Muscle of back (tissue), 11 donors: Measurements from ENCODE around the gene GAN. TPM values are rescaled to one million over a fixed set of nuclear protein-coding genes. Genes with fewer than 3 reads are reported as not detected.
"Not testable (repeated sequence)": the region's sequence is repeated elsewhere in the genome, so short reads cannot be mapped to it uniquely, and the experiment has no call there.

Experiments used
- DNase-seq, 3 donors: peaks; one replicate each; pipeline versions ENCODE4 v3.0.0 to v3.0.0-alpha.2; 2013
- polyA plus RNA-seq, 10 donors: library from polyadenylated mRNA; unstranded; fragments of 120-200 nt; gene quantifications; one replicate each; pipeline ENCODE4 v1.2.1, GENCODE V29; 2013; ENCODE audit not compliant: insufficient read length in 10 of 10

Gene GAN
- polyA plus RNA-seq, 10 donors = 2.2 to 3.4 (median 2.9) TPM

- no peak for DNase-seq
Observed at GRCh38 chr16:81296631-81297030, 18.1 kb upstream of the GAN start.

- DNase-seq = no peak
Observed at GRCh38 chr16:81307770-81308169, 7.0 kb upstream of the GAN start.

- no peak for DNase-seq
Observed at GRCh38 chr16:81310045-81310644, 4.6 kb upstream of the GAN start.

GRCh38 chr16:81311762-81312161, 3.0 kb upstream of the GAN start:
- no peak for DNase-seq

GRCh38 chr16:81313701-81314602, 810 bp upstream of the GAN start:
- peak in 1 of 3 donors; percentile 5 for DNase-seq

- DNase-seq = peak in 2 of 3 donors; percentile 31 to 70
Observed at GRCh38 chr16:81315271-81316175, 761 bp downstream of the GAN start.

GRCh38 chr16:81316176-81316496, 1.4 kb downstream of the GAN start:
- no peak for DNase-seq

- no peak for DNase-seq
Observed at GRCh38 chr16:81318711-81319110, 3.9 kb downstream of the GAN start.

- peak in 1 of 3 donors; percentile 45 for DNase-seq
Observed at GRCh38 chr16:81319221-81319912, 4.6 kb downstream of the GAN start.

- no peak for DNase-seq
Observed at GRCh38 chr16:81321039-81321438, 6.3 kb downstream of the GAN start.

- no peak for DNase-seq
Observed at GRCh38 chr16:81321536-81321935, 6.8 kb downstream of the GAN start.

- no peak for DNase-seq
Observed at GRCh38 chr16:81324808-81325207, 10.0 kb downstream of the GAN start.

- DNase-seq = no peak
Observed at GRCh38 chr16:81327011-81327410, 12.2 kb downstream of the GAN start.

GRCh38 chr16:81327447-81328196, 12.9 kb downstream of the GAN start:
- DNase-seq = no peak

- no peak for DNase-seq
Observed at GRCh38 chr16:81329947-81330346, 15.2 kb downstream of the GAN start.

- no peak for DNase-seq
Observed at GRCh38 chr16:81333356-81333755, 18.6 kb downstream of the GAN start.

- DNase-seq = no peak
Observed at GRCh38 chr16:81335669-81336068, 20.9 kb downstream of the GAN start.

GRCh38 chr16:81337097-81337496, 22.3 kb downstream of the GAN start:
- no peak for DNase-seq

GRCh38 chr16:81345172-81345571, 30.4 kb downstream of the GAN start:
- DNase-seq = not testable (repeated sequence)

- DNase-seq = no peak
Observed at GRCh38 chr16:81347425-81347824, 32.7 kb downstream of the GAN start.
